ENCODE data around the gene CACNG4.

The CACNG4 gene

GRCh38 chr17:67058036-67058435, 93.5 kb downstream of the CACNG4 start:
- H3K4me3 ChIP-seq (replicated peaks in 1 of 2; ENCODE audit: low read depth in 2 of 2, low read length in 2 of 2): no peak overlapping the region
- no peak for DNase-seq (ENCODE audit: low read depth in 2 of 2)
- no peak for TF ChIP-seq CTCF (IDR thresholded peaks at IDR 0.05; ENCODE audit: low read depth, low read length)

- no peak overlapping the region for H3K4me3 ChIP-seq (replicated peaks in 1 of 2; ENCODE audit: low read depth in 2 of 2, low read length in 2 of 2)
- no peak for TF ChIP-seq CTCF (IDR thresholded peaks at IDR 0.05; ENCODE audit: low read depth, low read length)
- peak in 1 of 2 donors; percentile 15 for DNase-seq (ENCODE audit: low read depth in 2 of 2)
Measured at GRCh38 chr17:67059372-67059771, 94.9 kb downstream of the CACNG4 start.

GRCh38 chr17:67063141-67063540, 98.6 kb downstream of the CACNG4 start:
- no peak for DNase-seq (ENCODE audit: low read depth in 2 of 2)
- no peak for TF ChIP-seq CTCF (IDR thresholded peaks at IDR 0.05; ENCODE audit: low read depth, low read length)

DNA sequence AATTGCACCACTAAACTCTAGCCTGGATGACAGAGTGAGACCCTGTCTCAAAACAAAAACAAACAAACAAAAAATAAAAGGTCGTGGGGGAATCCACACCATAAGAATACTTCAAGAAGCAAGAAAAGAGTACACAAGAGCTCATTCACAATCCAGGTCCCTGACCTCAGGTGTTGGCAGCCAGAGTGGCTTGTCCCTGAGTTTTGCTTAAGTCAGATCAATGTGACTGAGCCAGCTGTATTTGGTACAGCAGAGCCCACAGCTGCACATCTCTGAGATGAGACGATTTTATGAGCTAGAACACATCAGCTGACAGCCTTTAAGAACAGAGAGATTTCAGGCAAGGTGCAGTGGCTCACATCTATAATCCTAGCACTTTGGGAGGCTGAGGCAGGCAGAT, 102.2 kb downstream of the CACNG4 start:
- TF ChIP-seq CTCF (IDR thresholded peaks at IDR 0.05; ENCODE audit: low read depth, low read length): no peak
- no peak overlapping the region for H3K4me3 ChIP-seq (replicated peaks in 1 of 2; ENCODE audit: low read depth in 2 of 2, low read length in 2 of 2)
- no peak for DNase-seq (ENCODE audit: low read depth in 2 of 2)

More at GRCh38 chr17:67063141-67063540, 98.6 kb downstream of the CACNG4 start:
- H3K4me3 ChIP-seq (replicated peaks in 1 of 2; ENCODE audit: low read depth in 2 of 2, low read length in 2 of 2): no peak overlapping the region

DNA sequence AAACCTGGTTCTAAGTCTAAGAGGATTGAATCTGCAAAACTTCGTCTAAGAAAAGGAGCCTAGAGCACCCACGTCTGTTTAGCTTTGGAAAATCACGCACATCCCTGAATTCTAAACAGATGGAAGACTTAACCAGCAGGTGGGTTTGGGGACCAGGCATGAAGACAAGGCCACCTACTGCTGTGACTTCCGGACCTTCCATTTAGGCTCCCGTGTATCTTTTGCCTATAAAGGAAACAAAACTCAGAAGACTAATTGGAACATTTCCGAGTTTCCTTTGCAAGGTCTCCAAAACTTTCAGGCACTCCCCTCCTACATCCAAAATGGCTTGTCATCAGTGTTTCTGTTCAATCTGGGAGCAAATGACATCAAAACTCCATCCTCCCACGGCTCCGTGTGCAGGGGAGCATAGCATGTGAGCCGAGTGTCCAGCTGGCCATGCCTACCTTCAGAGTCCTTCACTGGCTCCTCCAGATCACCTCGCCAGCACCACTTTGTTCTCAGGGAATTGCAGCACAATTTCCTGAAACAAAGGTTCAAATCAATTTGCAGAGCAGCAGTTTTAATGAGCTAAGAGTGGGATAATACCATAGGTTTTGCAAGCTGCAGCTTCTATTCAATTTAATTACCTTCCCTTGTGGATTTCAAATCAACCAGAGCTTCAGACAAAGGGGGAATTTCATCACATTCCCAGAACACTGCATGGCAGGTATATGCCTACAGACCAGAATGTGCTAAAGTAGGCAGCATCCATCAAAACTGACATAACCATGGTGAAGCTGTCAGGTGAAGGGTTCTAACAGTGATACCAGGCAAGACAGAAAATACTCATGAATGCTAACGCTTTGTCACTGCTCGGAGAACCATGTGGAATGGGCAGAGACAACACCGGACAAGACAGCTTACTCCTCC, 103.3 kb downstream of the CACNG4 start:
- no peak overlapping the region for H3K4me3 ChIP-seq (replicated peaks in 1 of 2; ENCODE audit: low read depth in 2 of 2, low read length in 2 of 2)
- no peak for TF ChIP-seq CTCF (IDR thresholded peaks at IDR 0.05; ENCODE audit: low read depth, low read length)
- DNase-seq (ENCODE audit: low read depth in 2 of 2): no peak

- H3K4me3 ChIP-seq (replicated peaks in 1 of 2; ENCODE audit: low read depth in 2 of 2, low read length in 2 of 2): no peak overlapping the region
- no peak for DNase-seq (ENCODE audit: low read depth in 2 of 2)
- no peak for TF ChIP-seq CTCF (IDR thresholded peaks at IDR 0.05; ENCODE audit: low read depth, low read length)
Measured at GRCh38 chr17:67068999-67069398, 104.5 kb downstream of the CACNG4 start.

All from cardiac fibroblast (primary cell).